NCI-H345 (cell line): ENCODE measurements around the gene PRAMEF5.
"Not testable (repeated sequence)": the region's sequence is repeated elsewhere in the genome, so short reads cannot be mapped to it uniquely, and the experiment has no call there.

Experiments
- DNase-seq: peaks from one replicate; lab custom pipeline; 2025; lab: John Stamatoyannopoulos, UW

PRAMEF5 gene

DNA sequence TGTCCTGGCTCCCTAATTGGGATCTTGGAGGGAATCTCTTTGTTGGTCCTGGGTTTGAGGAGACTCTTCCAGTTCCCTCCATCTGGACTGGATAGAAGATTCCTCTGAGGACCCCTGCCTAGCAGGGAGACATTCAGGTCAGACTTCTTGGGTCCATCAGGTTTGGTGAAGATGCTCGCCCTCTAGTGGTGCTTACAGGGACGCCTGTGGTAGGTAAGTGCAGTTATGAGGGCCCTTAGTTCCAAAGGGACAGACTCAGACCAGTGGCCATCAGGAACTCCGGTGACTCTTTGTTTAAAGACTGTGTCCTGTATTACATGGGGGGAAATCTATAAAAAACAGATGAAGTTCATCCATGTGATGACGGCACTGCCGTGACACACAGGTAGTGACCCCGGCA is 23.0 kb downstream of the PRAMEF5 start:
- DNase-seq: not testable (repeated sequence)

DNA sequence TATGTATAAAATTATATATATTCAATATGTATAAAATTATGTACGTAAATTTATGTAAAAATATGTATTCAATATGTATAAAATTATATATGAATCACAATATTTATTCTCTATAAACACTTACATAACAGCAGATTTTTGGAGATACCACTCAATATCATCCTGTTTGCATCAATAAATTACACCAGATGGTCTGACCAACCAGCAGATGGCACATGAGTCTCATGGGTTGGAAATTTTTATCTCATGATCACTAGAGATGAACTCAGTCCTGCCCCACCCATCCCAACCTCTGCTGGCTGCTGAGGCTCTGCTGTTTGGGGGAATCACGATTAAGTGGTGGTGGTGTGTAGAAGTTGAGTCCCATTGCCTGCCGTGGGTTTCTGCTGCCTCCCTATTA is 25.6 kb downstream of the PRAMEF5 start:
- not testable (repeated sequence) for DNase-seq

DNA sequence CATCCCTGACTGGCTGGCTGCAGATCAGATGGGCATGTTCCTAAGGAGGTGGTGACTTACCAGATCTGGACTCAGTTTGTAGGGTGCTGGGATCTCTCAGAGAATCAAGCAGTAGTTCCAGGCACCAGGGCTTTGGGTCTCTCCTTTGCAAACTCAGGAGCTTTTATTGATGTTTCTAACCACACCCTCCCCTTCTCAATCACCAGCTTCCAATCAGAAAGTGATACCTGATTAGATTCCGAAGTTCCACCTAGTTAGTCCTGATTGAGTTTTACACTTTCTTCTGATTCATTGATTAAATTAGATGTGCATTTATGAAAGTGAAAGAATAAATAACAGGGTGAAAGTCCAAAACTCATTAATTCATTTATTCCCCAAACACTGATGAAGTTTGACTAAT is 31.0 kb downstream of the PRAMEF5 start, which contains the start of gene PRAMEF8:
PRAMEF8 (minus strand) TSS at position 101 of the 400 bp plus-strand sequence. CDS start 1,046 bp downstream, outside the sequence.
- not testable (repeated sequence) for DNase-seq

DNA sequence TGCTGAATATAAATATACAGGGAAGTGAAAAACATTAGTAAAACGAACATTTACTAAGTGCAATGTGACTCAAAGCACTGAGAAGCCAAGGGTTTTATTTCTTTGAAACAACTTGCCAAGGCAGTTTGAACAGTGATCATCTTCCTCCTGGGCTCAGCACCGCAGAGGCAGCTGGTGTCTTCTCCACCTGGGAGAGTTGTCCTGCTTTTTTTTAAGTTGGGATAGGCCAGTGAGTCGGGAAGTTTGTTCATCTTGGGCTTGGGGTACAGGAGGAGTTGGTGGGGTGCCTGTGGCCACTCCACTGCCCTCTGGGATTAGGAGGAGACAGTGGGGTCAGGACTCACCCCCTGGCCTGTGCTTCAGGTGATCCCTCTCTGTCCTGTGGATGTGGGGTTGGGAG is 35.0 kb downstream of the PRAMEF5 start:
- DNase-seq: not testable (repeated sequence)

DNA sequence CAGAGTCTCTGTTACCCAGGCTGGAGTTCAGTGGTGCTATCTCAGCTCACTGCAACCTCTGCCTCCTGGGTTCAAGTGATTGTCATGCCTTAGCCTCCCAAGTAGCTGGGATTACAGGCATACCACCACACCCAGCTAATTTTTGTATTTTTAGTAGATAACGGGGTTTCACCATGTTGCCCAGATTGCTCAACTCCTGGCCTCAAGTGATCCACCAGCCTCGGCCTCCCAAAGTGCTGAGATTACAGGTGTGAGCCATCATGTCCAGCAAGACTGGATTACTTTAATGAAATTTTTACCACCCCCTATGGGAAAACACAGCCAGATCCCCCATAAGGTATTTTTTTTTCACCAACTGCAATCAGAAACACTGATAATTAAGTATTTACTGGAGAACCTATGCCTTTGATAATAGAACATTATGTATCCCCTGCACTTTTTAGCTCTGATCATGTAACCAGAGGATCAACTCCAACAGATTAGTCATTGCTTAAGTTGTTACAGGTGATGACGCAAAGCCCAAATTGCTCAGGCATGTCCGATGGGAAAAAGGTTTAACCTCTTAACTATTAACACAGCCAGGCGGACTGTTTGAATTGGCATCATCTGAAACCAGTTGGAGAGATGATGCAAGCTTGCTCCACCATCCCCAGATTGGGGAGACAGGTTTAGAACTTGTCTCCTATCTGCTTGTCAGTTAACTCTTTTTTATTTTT is 43.4 kb downstream of the PRAMEF5 start:
- DNase-seq: not testable (repeated sequence)

DNA sequence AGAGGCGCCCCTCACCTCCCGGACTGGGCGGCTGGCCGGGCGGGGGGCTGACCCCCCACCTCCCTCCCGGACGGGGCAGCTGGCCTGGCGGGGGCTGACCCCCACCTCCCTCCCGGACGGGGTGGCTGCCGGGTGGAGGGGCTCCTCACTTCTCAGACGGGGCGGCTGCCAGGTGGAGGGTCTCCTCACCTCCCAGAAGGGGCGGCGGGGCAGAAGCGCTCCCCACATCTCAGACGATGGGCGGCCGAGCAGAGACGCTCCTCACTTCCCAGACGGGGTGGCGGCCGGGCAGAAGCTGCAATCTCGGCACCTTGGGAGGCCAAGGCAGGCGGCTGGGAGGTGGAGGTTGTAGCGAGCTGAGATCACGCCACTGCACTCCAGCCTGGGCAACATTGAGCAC is 44.7 kb downstream of the PRAMEF5 start:
- DNase-seq: not testable (repeated sequence)

DNA sequence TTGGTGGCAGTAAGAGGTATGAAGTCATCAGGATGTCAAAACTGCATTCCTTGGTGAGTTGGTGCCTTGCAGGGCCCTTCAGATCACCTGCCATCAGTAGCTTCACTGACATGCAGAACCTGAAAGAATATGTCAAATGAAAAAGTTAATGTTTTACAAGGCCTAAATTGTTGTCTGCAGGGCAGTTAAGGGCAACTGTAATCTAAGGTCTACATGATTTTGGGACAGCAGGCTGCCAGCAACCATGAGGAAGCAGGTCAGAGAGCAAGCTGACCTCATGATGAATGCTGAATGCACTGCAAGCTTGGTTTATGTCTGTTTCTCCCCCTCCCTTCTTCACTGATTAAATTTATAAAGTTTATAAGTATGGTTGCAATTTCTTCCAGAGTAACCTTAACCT is 48.2 kb downstream of the PRAMEF5 start:
- not testable (repeated sequence) for DNase-seq

DNA sequence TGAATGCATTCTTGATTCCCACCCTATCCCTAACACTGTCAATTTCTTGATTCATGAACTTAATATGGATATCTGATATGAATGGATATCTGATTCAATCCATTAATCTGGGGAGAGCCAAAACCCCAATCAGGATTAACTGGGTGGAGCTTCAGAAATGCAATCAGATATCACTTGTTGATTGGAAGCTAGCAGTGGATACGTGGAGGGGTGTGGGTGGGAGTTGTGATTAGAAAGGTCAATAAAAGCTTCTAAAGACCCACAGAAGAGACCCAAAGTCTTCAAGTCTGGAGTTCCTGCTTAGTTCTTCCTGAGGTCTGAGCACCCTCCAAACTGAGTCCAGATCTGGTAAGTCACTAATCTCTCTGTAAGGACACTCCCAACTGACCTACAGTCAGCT is 49.2 kb downstream of the PRAMEF5 start, which contains the start of gene PRAMEF33:
PRAMEF33 (plus strand) TSS at position 301 of the 400 bp plus-strand sequence. CDS start 2,416 bp downstream, outside the sequence.
- not testable (repeated sequence) for DNase-seq
